H1 (cell line): Measurements from ENCODE around the gene CHRNA1. TPM values are rescaled to one million over a fixed set of nuclear protein-coding genes. Genes with fewer than 3 reads are reported as not detected.

ENCODE experiments used
- CTCF ChIA-PET: fragments of 300-600 bp; sonication (Branson Sonifier 250); formaldehyde crosslinking; loops from one replicate; lab custom pipeline; 2021; ENCODE audit not compliant: partially characterized antibody; lab: Charles Lee
- POLR2A ChIA-PET: fragments of 300-600 bp; sonication (Branson Sonifier 250); formaldehyde crosslinking; loops from one replicate; lab custom pipeline; 2021; ENCODE audit warnings: inconsistent platforms; ENCODE audit not compliant: partially characterized antibody; lab: Charles Lee
- DNase-seq, 2 experiments: peaks; one replicate each; pipeline versions ENCODE4 v3.0.0 to v3.0.0-alpha.2; 2010 to 2022; ENCODE audit warnings: low spot score in 2 of 2, low read depth in 1 of 2, mixed read lengths in 1 of 2
- FAIRE-seq: peaks from 2 replicates; lab custom pipeline; 2011; peaks lifted over from hg19 to GRCh38; lab: Jason Lieb, UNC
- H2AFZ ChIP-seq: 2 replicates; pipeline ENCODE4 v1.8.1; 2012; ENCODE audit warnings: low read length, inconsistent platforms
- H2AK5ac ChIP-seq: 2 replicates; pipeline ENCODE4 v1.6.1; 2013; ENCODE audit warnings: low read depth, low read length
- H2BK120ac ChIP-seq: replicated peaks from 2 replicates; pipeline ENCODE3; 2013; ENCODE audit warnings: low read depth, low read length, inconsistent platforms
- H2BK12ac ChIP-seq: 2 replicates; pipeline ENCODE4 v1.6.1; 2013; ENCODE audit warnings: low read depth, low read length
- H2BK15ac ChIP-seq: 2 replicates; pipeline ENCODE4 v1.6.1; 2013; ENCODE audit warnings: low read length
- H2BK20ac ChIP-seq: 2 replicates; pipeline ENCODE4 v1.6.1; 2013; ENCODE audit warnings: low read length
- H2BK5ac ChIP-seq: 2 replicates; pipeline ENCODE4 v1.6.1; 2013; ENCODE audit warnings: low read depth, low read length
- H3K14ac ChIP-seq: 2 replicates; pipeline ENCODE4 v1.6.1; 2013; ENCODE audit warnings: inconsistent platforms; ENCODE audit not compliant: insufficient read length
- H3K18ac ChIP-seq: 2 replicates; pipeline ENCODE4 v1.6.1; 2013; ENCODE audit warnings: low read length; ENCODE audit errors: extremely low read depth
- H3K23ac ChIP-seq: 2 replicates; pipeline ENCODE4 v1.6.1; 2013; ENCODE audit warnings: inconsistent platforms; ENCODE audit not compliant: insufficient read length
- H3K23me2 ChIP-seq: 2 replicates; pipeline ENCODE4 v1.6.1; 2013; ENCODE audit warnings: low read depth, low read length
- H3K27ac ChIP-seq: 2 replicates; pipeline ENCODE4 v1.6.1; 2011; ENCODE audit warnings: low read depth, low read length, inconsistent platforms
- H3K27me3 ChIP-seq, 4 experiments: replicated peaks in 1 of 4; 1 replicate in 1 of 4; 2 replicates in 3 of 4; pipeline versions ENCODE4 v1.6.1 to v1.8.1; 2011 to 2013; ENCODE audit warnings: low read length in 3 of 4, mild to moderate bottlenecking in 3 of 4, inconsistent platforms in 2 of 4, mixed read lengths in 2 of 4, moderate library complexity in 1 of 4; ENCODE audit not compliant: control insufficient read depth in 3 of 4, insufficient read depth in 3 of 4; ENCODE audit errors: extremely low read depth in 1 of 4
- H3K36me3 ChIP-seq, 4 experiments: 2 replicates each; pipeline versions ENCODE4 v1.6.1 to v1.8.1; 2011 to 2013; ENCODE audit warnings: mild to moderate bottlenecking in 4 of 4, low read length in 3 of 4, moderate library complexity in 2 of 4, control low read depth in 1 of 4, inconsistent platforms in 1 of 4; ENCODE audit not compliant: insufficient read depth in 4 of 4, control insufficient read depth in 2 of 4
- H3K4ac ChIP-seq: replicated peaks from 2 replicates; pipeline ENCODE3; 2013; ENCODE audit warnings: low read length, low read depth, mixed read lengths, inconsistent platforms; ENCODE audit not compliant: insufficient read length
- H3K4me1 ChIP-seq, 4 experiments: replicated peaks in 1 of 4; 1 replicate in 1 of 4; 2 replicates in 3 of 4; pipeline versions ENCODE4 v1.6.1 to v1.8.1; 2011 to 2013; ENCODE audit warnings: low read length in 3 of 4, inconsistent platforms in 2 of 4, mixed read lengths in 1 of 4; ENCODE audit not compliant: insufficient read depth in 4 of 4, control insufficient read depth in 3 of 4
- H3K4me2 ChIP-seq, 2 experiments: 2 replicates each; pipeline versions ENCODE4 v1.6.1 to v1.8.1; 2011 to 2013; ENCODE audit warnings: low read depth in 2 of 2, low read length in 2 of 2, control low read depth in 1 of 2, inconsistent platforms in 1 of 2, mild to moderate bottlenecking in 1 of 2; ENCODE audit not compliant: insufficient read depth in 1 of 2
- H3K4me3 ChIP-seq, 4 experiments: fragments of 200-600, 300-600 bp in 1 of 4; sonication (generic), shearing (Covaris generic), sonication (Bioruptor Twin) in 1 of 4; 2 replicates each; pipeline versions ENCODE4 v1.5.1 to v1.8.1; 2011 to 2016; ENCODE audit warnings: low read length in 4 of 4, low read depth in 3 of 4, control low read depth in 2 of 4, inconsistent platforms in 2 of 4, mild to moderate bottlenecking in 2 of 4, mixed read lengths in 1 of 4, moderate library complexity in 1 of 4; ENCODE audit not compliant: insufficient read depth in 2 of 4; ENCODE audit errors: extremely low read depth in 1 of 4
- H3K56ac ChIP-seq: replicated peaks from 2 replicates; pipeline ENCODE3; 2013; ENCODE audit warnings: low read depth, mild to moderate bottlenecking, mixed read lengths, low read length, inconsistent platforms; ENCODE audit not compliant: insufficient read length
- H3K79me1 ChIP-seq: 2 replicates; pipeline ENCODE4 v1.6.1; 2013; ENCODE audit warnings: low read depth, low read length, control low read depth
- H3K79me2 ChIP-seq, 2 experiments: 2 replicates each; pipeline versions ENCODE4 v1.6.1 to v1.8.1; 2012 to 2013; ENCODE audit warnings: low read length in 2 of 2, mild to moderate bottlenecking in 2 of 2, inconsistent platforms in 1 of 2; ENCODE audit not compliant: insufficient read depth in 2 of 2, control insufficient read depth in 1 of 2
- H3K9ac ChIP-seq, 4 experiments: replicated peaks in 1 of 4; 1 replicate in 1 of 4; 2 replicates in 3 of 4; pipeline versions ENCODE4 v1.6.1 to v1.8.1; 2011 to 2013; ENCODE audit warnings: low read depth in 3 of 4, low read length in 3 of 4, control low read depth in 2 of 4, mild to moderate bottlenecking in 2 of 4, moderate library complexity in 2 of 4, inconsistent platforms in 1 of 4; ENCODE audit errors: extremely low read depth in 1 of 4
- H3K9me3 ChIP-seq, 2 experiments: 2 replicates each; pipeline versions ENCODE4 v1.6.1 to v1.8.1; 2012 to 2013; ENCODE audit warnings: mild to moderate bottlenecking in 2 of 2, moderate library complexity in 2 of 2, control low read depth in 1 of 2, inconsistent platforms in 1 of 2, low read depth in 1 of 2, low read length in 1 of 2, mixed read lengths in 1 of 2; ENCODE audit not compliant: insufficient read depth in 2 of 2
- H4K20me1 ChIP-seq, 2 experiments: replicated peaks in 1 of 2; 2 replicates each; pipeline versions ENCODE3 to v1.8.1; 2011 to 2013; ENCODE audit warnings: inconsistent platforms in 2 of 2, low read length in 2 of 2, mild to moderate bottlenecking in 1 of 2; ENCODE audit not compliant: insufficient read depth in 2 of 2, control insufficient read depth in 1 of 2
- H4K5ac ChIP-seq: 2 replicates; pipeline ENCODE4 v1.6.1; 2013; ENCODE audit warnings: low read length, low read depth, mixed read lengths, inconsistent platforms; ENCODE audit not compliant: insufficient read length
- H4K8ac ChIP-seq: 2 replicates; pipeline ENCODE4 v1.8.0; 2013; ENCODE audit warnings: mild to moderate bottlenecking, moderate library complexity, low read length, inconsistent platforms; ENCODE audit not compliant: insufficient read depth; ENCODE audit errors: extremely low read depth
- H4K91ac ChIP-seq: replicated peaks from 2 replicates; pipeline ENCODE3; 2013; ENCODE audit warnings: low read length, mixed read lengths, inconsistent platforms; ENCODE audit not compliant: insufficient read length
- CBX5 ChIP-seq: fragments of 300-800, 300-1000 bp; sonication (generic); IDR thresholded peaks from 2 replicates; pipeline ENCODE4 v1.7.1; 2016; ENCODE audit warnings: antibody characterized with exemption, low read length, low read depth
- CEBPB ChIP-seq: IDR thresholded peaks from 2 replicates; pipeline ENCODE4 v1.6.1; 2012; ENCODE audit warnings: low read depth, low read length
- POLR2A ChIP-seq, 2 experiments: IDR thresholded peaks; 1 replicate in 1 of 2; 2 replicates in 1 of 2; pipeline ENCODE4 v1.6.1; 2011; ENCODE audit warnings: low read depth in 2 of 2, low read length in 2 of 2, mild to moderate bottlenecking in 2 of 2; ENCODE audit errors: control extremely low read depth in 1 of 2
- SIN3A ChIP-seq, 2 experiments: IDR thresholded peaks in 1 of 2; conservative IDR thresholded peaks in 1 of 2; 2 replicates each; pipeline ENCODE4 v1.6.1; 2011 to 2012; ENCODE audit warnings: low read length in 2 of 2, improper control_type of control experiment in 1 of 2, low read depth in 1 of 2, mild to moderate bottlenecking in 1 of 2
- SP2 ChIP-seq: IDR thresholded peaks from 2 replicates; pipeline ENCODE4 v1.6.1; 2012; ENCODE audit warnings: mild to moderate bottlenecking, low read length, inconsistent platforms
- TBP ChIP-seq: IDR thresholded peaks from 2 replicates; pipeline ENCODE4 v1.6.1; 2011; ENCODE audit warnings: low read depth, low read length, improper control_type of control experiment
- WGBS, 2 experiments: shearing (Covaris generic) in 1 of 2; methylation state at CpG; one replicate each; pipeline versions ENCODE4 v1.1.6 to v1.1.7; 2013 to 2015; ENCODE audit warnings: low lambda C conversion rate in 2 of 2, mixed read lengths in 2 of 2, inconsistent platforms in 1 of 2, low coverage in 1 of 2, missing lambda C conversion rate in 1 of 2; ENCODE audit not compliant: insufficient replicate concordance in 2 of 2, insufficient coverage in 1 of 2, insufficient read length in 1 of 2; ENCODE audit errors: extremely low coverage in 1 of 2, missing lambda C conversion rate in 1 of 2; 5-methylcytosine and 5-hydroxymethylcytosine counted together
- polyA plus RNA-seq, 7 experiments: library from polyadenylated mRNA; depleted of rRNA in 3 of 7; stranded (reverse) in 5 of 7; unstranded in 2 of 7; fragments of >200 nt in 5 of 7; fragments of 200-250 nt in 2 of 7; gene quantifications; 1 replicate in 5 of 7; 2 replicates in 1 of 7; 4 replicates in 1 of 7; pipeline versions ENCODE4 v1.2.1 to v1.2.3, GENCODE V29; 2011 to 2013; ENCODE audit warnings: missing spikeins in 2 of 7, mixed read lengths in 2 of 7
- total RNA-seq: library from RNA; stranded (reverse); fragmentation: NEBNext Ultra II Directional; extraction: Animal tissue kit (Norgen Biotek cat#: 25700); gene quantifications from 2 replicates; pipeline ENCODE4 v1.2.1, GENCODE V29; 2021

Gene CHRNA1
- total and polyA plus RNA-seq, 2 of the 8 experiments (the other 6 are each of a cell fraction or from before 2014, with no cell fraction given): 0.11 to 0.15 TPM

GRCh38 chr2:174797781-174798276 is 33.6 kb upstream of the CHRNA1 start:
- no peak overlapping the region for H3K4me2 ChIP-seq
- no peak overlapping the region for H2AK5ac ChIP-seq
- H3K79me1 ChIP-seq: no peaks in the 10 kb centered on the region
- 0 out of 2 replicates have a peak overlapping the region, but pooled peaks have one; percentile 4 for H3K27ac ChIP-seq
- H3K4me1 ChIP-seq: peaks cover 6 to 22% (median 13%) of the 10 kb centered on the region in 4 experiments; a peak in 5 of 7 replicates
- peaks cover 0 to 1% (median 0%) of the 10 kb centered on the region in 4 experiments; a peak in 1 of 7 replicates for H3K27me3 ChIP-seq
- H3K4ac ChIP-seq: no peak overlapping the region
- H3K56ac ChIP-seq: no peak overlapping the region
- H2BK20ac ChIP-seq: no peak overlapping the region
- no peak overlapping the region for H3K14ac ChIP-seq
- no peak overlapping the region for H2BK15ac ChIP-seq
- CTCF ChIA-PET: interaction anchor here (0.7 to 2.5 kb wide), 2 partner anchors 26 to 42 kb away, joined by 4 to 15 read pairs; no protein-coding TSS in a partner anchor
- POLR2A ChIA-PET: interaction anchor here (0.7 to 2.3 kb wide), 4 partner anchors 9 to 205 kb away, joined by 3 to 16 read pairs (median 3); no protein-coding TSS in a partner anchor
- no peak for DNase-seq
- H3K18ac ChIP-seq: no peak overlapping the region
- H4K8ac ChIP-seq: no peak overlapping the region
- no peak overlapping the region for H4K91ac ChIP-seq
- H2BK12ac ChIP-seq: no peak overlapping the region
- no peak overlapping the region for H2BK5ac ChIP-seq
- H3K4me3 ChIP-seq: no peak overlapping the region
- H4K5ac ChIP-seq: no peak overlapping the region
- H3K9ac ChIP-seq: no peak overlapping the region
- FAIRE-seq: no peak
- H3K23me2 ChIP-seq: no peaks in the 10 kb centered on the region
- H3K9me3 ChIP-seq: no peaks in the 10 kb centered on the region
- no peaks in the 10 kb centered on the region for H3K79me2 ChIP-seq
- TF ChIP-seq TBP (no peak), CEBPB (no peak), CBX5 (no peak), SIN3A (conservative IDR thresholded peaks at IDR 0.05 in 1 of 2, IDR thresholded peaks at IDR 0.05 in 1 of 2; ENCODE audit: low read depth in 1 of 2, low read length in 2 of 2) (no peak), SP2 (no peak), POLR2A (IDR thresholded peaks at IDR 0.05; ENCODE audit: control extremely low read depth in 1 of 2, low read depth in 2 of 2, low read length in 2 of 2) (0 out of 3 replicates have a peak, but pooled peaks of 1 of the 2 experiments have one; percentile 28)
- no peaks in the 10 kb centered on the region for H4K20me1 ChIP-seq
- H3K23ac ChIP-seq: no peak overlapping the region
- 93% methylated on average over 1 of the region's 1 CpG; no CpG with 5 or more reads in 1 of the 2 experiments for WGBS, 2 experiments
- no peak overlapping the region for H2BK120ac ChIP-seq
- peaks cover 0 to 26% (median 11%) of the 10 kb centered on the region in 4 experiments; a peak in 6 of 8 replicates for H3K36me3 ChIP-seq
- H2AFZ ChIP-seq: no peak overlapping the region
